D341Med (cell line): ENCODE measurements around the gene ANP32D.
"Not testable (repeated sequence)": the region's sequence is repeated elsewhere in the genome, so short reads cannot be mapped to it uniquely, and the experiment has no call there.

Experiments used
- DNase-seq: peaks from one replicate; pipeline ENCODE4 v3.0.0; 2012; ENCODE audit warnings: low spot score

Gene ANP32D

DNA sequence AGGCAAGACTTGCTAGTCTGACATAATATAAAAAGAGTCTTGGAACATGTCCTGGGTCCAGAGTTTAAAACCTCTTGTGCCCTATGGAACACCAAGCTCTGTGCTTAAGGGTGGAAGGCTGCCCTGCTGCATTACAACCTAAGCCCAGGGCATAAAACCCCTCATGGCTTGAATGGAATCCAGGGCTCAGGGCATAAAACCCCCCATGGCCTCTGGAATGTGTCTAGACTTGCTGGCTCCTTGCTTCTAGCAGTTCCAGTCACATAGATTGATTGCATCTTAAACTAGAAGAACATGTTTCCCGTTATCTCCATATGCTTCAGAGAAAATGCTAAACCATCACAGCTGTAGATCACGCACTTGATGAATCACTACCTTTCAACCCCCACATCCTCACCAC is 34.5 kb downstream of the ANP32D start:
- not testable (repeated sequence) for DNase-seq

- DNase-seq = no peak
Observed at GRCh38 chr12:48508987-48509386, 36.6 kb downstream of the ANP32D start.

DNA sequence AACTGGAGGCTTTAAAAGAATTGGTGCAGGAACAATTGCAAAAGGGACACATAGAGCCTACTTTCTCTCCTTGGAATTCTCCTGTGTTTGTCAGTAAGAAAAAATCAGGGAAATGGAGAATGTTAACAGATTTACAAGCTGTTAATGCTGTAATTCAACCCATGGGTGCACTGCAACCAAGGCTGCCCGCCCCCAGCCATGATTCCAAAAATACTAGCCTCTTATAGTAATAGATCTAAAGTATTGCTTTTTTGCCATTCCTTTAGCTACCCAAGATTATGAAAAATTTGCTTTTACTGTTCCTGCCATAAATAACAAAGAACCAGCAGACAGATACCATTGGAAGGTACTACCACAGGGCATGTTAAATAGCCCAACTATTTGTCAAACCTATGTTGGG is 37.8 kb downstream of the ANP32D start:
- no peak for DNase-seq

DNA sequence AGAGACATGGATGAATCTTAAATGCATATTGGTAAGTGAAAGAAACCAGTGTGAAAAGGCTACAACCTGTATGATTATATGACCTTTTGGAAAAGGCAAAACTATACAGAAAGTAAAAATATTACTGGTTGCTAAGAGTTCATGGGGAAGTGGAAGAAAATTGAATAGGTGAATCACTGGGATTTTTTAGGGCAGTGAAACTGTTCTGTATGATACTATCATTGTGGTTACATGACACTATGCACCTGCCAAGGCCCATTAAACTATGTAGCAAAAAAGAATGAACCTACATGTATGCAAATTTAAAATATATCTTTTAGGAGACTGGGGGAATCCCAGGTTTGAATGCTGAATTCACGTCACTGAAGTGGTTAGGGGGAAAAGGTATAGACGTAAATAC is 40.5 kb downstream of the ANP32D start:
- DNase-seq = no peak

GRCh38 chr12:48514728-48515127 is 42.4 kb downstream of the ANP32D start:
- no peak for DNase-seq

DNA sequence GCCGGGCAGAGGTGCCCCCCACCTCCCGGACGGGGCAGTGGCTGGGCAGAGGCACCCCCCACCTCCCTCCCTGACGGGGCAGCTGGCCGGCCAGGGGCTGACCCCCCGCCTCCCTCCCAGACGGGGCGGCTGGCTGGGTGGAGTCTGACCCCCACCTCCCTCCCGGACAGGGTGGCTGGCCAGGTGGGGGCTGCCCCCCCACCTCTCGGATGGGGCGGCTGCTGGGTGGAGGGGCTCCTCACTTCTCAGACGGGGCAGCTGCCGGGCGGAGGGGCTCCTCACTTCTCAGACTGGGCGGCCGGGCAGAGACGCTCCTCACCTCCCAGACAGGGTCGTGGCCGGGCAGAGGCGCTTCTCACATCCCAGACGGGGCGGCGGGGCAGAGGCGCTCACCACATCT is 48.0 kb downstream of the ANP32D start:
- DNase-seq = not testable (repeated sequence)
